NCI-H1694 treated with DMSO at 0.1 percent for 48 hours (cell line): ENCODE data around the gene IL22RA2.

Experiments used
- DNase-seq: peaks from one replicate; lab custom pipeline; 2025; lab: John Stamatoyannopoulos, UW

The IL22RA2 gene

DNA sequence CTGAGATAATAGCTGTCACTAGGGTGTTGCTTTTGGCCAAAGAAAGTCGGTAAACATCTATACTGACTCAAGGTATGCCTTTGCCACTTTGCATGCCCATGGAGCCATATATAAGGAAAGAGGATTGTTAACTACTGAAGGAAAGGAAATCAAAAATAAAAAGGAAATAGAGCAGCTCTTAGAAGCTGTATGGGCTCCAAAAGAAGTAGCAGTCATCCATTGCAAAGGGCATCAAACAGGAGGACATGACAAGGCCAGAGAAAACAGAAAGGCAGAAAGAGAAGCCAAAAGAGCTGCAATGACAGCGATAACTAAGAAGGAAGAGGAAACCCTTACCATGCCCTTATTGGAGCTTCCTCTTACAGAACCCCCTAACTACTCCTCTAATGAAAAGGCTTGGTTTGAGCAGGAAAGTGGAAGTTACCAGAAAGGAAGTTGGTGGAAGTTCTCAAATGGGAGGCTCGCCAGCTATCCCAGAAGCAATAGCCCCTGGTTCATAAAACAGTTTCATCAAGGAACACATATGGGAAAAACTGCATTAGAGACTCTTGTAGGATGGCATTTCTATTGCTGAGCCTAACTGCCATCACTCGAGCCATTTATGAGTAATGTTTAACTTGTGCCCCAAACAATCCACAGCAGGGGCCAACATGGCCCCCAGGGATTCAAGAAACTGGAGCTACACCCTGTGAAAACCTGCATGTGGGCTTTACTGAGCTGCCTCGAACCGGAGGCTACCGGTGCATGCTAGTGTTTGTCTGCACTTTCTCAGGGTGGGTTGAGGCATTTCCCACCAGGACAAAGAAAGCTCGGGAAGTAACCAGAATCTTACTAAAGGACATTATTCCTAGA is 7.0 kb downstream of the IL22RA2 start:
- no peak for DNase-seq

DNA sequence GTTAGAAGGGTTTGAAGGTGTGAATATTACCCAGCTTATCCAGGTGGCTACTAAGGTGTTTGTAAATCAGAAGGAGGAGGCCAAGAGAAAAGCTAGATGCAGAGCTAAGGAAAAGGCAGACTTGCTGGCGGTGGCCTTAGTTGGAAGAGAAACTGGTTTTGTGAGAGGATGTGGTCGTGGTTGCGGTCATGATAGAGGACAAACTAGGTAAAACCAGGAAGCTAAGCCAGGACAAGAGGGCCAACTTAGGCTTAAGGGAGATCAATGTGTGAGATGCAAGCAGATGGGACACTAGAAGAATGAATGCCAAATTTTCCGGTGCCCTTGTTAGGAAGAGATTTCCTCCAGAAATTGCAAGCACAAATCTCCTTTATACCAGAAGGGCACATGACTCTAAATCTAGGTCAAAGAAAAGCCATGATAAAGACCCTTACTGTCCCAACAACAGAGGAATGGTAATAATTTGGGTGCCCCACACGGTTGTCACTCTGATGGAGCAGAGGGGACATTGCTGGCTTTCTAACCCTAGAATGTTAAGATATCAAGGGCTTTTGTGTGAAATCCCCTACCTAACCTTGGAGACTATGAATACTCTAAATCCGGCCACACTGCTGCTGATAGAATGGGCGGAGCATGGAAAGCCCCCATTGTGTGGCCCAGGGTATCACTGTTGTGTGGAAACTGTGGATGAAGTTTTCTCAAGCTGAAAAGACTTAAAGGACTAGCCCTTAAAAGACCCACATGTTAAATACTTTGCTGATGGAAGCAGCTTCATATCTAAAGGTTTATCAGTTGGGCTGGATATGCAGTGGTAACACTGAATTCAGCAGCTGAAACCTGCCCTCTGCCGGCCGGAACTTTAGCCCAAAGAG is 7.8 kb downstream of the IL22RA2 start:
- DNase-seq, result no peak

DNA sequence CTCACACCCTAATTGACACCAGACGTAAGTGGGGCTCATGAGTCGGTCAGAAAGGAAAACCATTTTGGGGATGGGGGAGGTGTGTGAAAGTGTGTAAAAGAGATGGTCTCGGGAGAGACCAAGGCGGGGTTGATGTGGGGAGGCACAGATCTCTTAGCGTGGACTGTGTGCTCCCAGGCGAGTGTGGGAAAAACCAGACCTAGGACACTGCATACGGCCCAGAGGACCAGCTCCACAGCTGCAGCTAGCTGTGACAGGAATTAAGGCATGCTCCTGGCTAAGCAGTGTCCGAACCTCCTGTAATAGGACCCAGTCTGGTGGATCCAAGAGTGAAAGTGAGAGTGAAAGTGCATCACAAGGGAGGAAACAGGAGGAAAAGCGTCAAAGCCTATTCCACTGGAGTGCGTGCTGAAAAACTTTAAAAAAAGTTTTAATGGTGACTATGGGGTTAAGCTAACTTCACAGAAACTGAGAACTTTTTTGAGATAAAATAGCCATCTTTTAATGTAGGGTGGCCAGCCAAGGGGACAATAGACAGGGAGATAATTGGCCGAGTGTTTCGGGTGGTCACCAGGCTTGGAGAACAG is 9.6 kb downstream of the IL22RA2 start:
- no peak for DNase-seq

DNA sequence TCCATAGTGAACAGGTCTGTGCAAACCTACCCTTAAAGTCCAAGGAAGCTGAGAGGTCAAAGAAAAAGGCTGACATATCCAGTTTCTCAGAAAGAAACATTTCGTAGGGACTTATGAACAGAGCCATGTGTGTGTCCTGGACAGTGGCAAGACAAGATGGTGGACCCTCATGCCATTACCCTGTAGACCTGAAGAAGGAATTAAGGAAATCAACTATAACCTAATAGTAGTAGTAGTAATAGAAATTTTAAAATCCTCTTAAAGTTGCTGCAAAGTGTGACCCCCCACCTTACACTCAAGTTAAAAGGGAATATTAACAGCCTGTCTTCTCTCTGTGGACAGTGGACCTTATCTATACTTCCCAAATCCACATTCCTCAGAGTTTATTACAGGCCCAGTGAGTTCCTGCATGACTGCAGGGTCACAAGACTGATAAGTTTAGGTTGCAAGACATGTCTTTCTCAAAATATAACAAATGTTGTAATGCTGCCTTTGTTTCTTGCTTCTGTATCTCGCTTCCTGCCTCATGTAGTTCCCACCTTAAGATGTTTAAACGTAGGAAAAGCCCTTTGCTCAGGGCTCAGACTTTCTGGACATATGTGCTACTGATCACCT is 10.6 kb downstream of the IL22RA2 start:
- no peak for DNase-seq

DNA sequence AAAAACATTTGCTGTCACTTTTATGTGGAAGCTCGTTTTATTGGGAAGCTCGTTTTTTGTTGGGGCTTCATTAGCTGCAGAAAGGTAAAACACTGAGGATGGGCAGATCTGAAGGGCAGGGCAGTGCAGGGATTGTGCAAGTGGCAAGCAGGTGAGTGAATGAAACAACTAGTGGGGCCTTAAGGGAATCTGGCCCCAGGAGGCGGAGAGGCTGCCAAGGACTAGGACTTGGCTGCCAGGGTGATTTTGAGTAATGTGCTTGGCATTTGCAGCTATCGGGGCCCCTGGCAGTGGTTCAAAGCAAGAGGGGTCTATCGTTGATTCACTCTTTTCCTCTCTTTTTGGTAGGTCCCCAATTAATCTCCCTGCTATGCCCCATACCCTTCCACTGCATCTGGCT is 11.5 kb downstream of the IL22RA2 start:
- no peak for DNase-seq

DNA sequence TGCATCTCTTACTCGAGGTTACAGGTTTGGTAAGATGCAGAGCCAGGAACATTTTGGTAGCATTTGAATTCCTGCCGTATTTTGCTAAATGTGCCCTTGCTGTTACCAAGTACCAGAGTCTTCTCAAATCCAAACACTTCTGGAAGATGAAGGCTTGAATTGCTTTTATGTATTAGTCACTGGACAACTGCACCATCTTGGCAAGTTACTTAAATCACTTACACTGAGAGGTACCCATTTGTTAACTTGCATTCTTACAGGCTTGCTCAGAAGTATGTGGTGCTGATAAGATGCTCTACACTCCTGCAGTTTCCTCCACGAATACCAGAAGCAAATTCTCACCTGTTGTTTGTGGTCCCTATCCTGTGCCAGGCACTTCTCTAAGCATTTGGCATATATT is 12.7 kb downstream of the IL22RA2 start:
- DNase-seq, result no peak

DNA sequence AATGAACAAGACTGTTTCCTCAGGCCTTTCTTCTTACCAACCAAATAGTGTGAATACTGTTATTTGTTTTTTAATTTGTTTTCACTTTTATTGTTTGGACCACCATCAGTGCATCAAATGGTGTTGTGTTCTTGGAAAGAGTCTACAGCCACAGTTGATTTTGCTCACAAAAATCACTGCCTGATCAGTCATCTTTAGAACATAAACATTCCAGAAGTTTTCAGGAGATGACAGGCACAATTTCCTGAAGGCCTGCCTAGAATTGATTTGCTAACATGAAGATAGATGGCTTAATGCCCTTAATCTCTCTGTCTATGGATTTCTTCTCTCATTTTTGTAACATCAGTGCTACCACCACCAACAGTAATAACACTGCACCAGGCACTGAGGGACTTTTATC is 13.5 kb downstream of the IL22RA2 start:
- no peak for DNase-seq

DNA sequence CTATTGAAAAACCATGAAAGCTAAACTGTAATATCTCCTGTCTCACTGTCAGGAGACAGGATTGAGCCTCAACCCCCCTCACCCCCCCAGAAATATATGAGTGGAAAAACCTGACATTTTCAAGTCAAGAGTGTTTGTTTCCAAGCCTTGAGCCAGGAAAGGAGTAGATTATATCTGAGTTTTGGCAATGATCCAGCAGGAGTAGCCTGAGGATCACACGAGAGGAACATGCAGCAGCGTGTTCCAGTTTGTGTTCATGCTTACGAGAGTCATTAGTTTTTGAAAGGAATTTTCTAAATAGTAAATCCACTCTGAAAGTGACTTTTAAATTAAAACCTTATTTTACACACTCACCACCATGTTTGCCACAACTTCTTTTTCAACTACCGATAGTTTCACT is 15.8 kb downstream of the IL22RA2 start:
- DNase-seq, result no peak

DNA sequence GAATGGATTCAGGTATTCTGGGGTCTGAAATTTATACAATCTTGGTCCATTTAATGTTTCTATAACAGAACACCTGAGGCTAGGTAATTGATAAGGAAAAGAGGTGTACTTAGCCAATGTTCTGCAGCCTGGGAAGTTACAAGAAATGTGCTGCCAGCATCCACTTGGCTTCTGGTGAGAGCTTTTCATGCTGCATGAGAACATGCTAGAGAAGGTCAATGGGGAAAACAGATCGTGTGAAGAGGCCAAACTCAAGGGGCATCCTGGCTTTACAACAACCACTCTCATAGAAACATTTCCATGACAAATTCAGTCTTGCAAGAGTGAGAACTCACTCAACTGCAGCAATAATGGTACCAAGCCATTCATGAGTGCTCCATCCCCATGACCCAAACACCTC is 16.8 kb downstream of the IL22RA2 start:
- DNase-seq, result no peak

DNA sequence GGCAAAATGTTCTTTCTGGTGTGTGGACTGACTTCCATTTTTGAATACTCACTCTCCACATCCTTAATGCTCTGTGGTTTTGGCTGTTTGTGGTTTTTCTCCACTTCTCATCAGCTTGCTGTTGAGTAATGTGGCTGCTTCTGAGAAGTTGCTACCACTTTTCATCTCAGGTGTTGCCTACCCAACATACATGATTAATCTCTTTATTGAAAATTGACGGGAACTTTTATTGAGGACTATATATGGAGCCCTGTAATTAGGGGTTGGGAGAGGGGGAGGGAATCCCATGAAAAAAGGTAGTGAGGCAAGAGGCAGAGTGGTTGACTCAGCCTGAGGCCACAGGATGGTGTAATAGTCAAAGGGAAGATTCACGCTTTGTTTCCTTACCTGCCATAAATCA is 17.6 kb downstream of the IL22RA2 start:
- no peak for DNase-seq

DNA sequence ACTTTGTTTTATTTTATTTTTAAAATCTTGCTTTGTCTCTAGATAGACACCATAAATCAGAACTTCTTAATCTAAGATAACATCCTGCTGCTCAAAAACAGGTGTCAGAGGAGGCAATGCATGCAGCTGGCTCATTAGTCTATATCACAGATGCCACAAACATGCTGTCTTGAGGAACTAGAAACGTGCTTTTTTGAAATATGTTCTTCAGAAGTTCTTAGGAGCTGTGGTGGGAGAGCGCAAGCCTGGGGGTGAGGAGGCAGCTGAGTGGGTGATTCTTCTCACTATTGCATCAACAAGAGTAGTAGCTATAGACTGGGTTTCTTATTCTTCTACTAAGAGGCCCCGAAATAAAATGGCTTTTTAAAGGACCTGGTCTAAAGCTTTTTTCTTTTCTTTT is 23.4 kb downstream of the IL22RA2 start:
- no peak for DNase-seq

DNA sequence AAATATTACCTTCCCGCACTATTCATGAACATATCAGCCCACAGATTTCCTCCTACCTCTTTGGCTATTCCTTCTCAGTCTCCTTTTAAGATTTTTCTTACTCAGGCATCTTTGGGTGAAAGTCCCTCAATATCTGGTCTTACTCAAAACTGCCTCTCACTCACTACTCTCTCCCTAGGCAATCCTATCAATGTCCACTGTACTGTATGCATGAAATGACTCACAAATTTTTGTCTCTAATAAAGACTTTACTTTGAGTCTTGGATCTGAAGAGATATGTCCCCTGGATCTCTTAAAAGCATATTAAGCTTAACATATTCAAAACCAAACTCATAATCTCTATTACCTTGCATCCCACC is 24.4 kb downstream of the IL22RA2 start:
- no peak for DNase-seq

DNA sequence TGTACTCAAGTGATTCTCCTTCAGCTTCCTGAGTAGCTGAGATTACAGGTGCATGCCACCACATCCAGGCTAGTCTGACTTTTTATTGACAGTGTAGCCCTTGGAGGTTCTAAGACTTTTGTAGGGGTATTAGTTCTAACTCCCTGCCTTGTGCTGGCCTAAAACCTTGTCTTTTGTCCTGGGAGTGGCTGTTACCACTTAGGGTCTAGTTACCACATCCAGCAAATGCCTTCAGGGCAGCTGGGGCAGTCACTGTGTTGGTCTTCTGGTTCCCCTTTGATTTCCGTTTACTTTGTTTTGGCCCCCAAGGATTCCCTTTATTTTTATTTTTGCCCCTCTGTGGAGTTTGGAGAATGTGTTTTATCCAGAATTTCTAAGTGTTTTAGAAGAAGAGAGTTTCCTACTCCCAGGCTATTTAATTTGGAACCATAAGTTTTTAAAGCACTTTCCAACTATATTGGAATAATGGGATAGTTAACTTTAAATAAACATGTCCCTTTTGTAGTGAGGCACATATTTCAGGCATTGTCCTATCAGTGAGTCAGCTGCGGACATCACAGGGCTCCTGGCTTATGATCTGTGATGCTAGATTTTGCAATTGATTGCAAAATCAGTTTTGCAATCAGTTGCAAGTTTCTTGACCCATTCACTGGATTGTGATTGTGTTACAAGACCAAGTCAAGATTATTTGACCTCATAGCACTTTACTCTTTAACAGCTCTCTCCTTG is 25.0 kb downstream of the IL22RA2 start:
- DNase-seq, result no peak

DNA sequence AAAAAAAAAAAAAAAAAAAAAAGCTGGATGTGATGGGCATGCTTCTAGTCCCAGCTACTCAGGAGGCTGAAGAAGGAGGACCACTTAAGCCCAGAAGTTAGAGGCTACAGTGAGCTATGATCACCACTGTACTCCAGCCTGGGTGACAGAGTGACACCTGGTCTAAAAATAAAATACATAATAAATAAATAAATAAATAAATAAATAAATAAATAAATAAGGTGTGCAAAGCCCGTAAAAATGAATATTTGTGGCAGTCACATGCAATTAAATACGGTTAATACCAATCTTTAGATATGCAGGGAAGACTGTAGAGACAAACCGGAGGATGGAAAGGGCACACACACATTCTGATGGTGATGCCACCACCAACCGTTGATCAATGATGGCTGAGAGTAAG is 26.2 kb downstream of the IL22RA2 start:
- DNase-seq, result no peak

DNA sequence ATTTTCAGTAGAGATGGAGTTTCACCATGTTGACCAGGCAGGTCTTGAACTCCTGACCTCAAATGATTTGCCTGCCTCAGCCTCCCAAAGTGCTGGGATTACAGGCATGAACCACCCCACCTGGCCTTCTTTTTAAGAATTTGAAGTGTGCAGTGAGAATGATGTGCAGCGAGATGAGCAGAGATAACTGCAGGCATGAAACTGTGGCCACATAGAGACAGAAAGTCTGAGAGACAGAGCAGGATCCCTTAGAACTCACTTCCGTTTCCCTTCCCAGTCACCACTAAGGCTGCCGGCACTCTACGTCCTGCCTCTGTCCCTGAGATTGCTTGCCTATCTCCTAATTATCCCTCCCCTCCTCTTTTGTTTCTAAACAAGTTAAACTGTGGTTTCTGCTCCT is 27.2 kb downstream of the IL22RA2 start:
- DNase-seq, result no peak

DNA sequence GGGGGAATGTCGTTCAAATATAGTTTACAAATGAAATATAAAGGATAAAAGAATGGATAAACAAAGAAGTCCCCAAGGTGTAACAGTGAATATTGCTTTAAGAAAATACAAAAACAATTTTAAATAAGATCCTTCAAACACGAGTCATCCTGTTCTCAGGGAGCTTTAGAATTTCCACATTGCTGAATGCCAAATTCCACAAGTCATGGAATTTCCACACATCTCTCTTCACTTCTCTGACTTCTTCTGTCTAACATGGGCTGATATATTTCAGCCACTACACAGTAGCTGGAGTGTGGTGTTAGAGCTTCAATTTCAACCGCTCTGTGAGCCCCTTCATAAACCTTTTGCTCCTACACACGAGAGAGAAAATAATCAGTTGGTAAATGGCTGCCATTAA is 28.0 kb downstream of the IL22RA2 start:
- DNase-seq, result no peak

DNA sequence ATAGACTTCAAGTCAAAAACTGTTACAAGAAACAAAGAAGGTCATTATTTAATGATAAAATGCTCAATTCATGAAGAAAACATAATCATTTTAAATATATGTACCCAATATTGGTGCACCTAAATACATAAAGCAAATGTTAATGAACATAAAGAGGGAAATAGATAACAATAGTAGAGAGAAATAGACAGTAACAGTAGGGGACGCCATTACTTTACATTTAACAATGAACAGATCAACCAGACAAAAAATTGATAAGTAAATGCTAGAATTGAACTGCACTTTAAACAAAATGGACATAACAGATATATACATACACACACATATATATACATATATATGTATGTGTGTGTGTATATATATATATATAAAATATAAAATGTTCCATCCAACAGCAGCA is 37.4 kb downstream of the IL22RA2 start:
- DNase-seq, result no peak

DNA sequence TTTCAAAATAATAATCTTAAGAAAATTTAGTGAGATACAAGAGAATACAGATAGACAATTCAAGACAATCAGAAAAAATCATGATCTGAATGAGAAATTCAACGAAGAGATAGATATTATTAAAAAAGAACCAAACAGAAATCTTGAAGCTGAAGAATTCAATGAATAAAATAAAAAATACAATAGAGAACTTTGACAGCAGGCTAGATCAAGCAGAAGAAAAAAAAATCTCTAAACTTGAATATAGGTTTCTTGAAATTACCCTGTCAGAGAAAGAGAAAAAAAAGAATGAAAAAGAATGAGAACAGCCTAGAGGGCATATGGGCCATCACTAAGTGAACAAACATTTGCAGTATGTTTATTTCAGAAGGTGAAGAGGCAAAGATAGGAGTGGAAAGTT is 39.0 kb downstream of the IL22RA2 start:
- DNase-seq, result no peak

DNA sequence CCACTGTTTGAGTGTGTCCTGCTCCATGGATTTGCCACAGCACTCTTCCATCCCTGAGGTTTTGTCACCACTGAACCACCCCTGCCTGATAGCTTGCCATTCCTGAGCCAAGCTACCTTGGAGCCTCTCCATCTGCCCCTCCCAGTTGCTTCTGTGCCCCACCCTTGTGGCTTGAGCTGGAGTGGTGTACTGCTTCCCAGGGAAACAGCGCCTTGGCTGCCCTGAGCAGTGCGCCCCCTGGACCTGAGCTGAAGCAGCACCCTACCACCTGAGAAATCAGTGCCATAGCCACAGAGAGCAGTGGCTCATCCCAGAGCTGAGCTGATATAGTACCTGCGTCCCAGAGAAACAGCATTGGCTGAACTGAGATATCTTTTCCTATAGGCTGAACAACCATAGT is 40.3 kb downstream of the IL22RA2 start:
- no peak for DNase-seq

DNA sequence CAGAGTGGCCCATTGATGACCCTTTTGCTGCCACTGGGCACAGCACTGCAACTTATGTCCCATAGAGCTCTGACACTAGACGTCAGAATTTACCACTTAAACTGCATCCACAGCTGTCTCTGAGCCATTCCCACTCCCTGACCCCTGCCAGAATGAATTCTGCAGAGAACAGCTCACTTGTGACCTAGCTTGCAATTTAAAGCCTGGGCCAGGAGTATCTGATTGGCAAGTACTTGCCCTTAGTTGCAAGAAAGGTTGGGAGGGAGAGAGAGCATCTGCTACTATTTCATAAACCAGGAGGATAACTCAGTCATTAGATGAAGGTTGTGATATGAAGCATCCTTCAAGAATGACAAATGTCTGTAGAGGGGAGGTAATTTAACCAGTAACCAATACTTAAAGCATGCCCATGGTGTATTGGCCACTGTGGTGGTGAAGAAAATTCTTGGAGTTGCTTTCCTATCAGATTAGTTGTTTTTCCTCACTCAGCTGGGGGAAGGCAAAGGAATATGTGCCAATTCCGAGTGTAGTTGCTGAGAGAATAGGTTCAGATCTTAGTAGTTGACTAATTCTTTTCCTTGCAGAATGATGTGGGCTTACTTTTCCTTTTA is 46.5 kb downstream of the IL22RA2 start:
- DNase-seq, result no peak

DNA sequence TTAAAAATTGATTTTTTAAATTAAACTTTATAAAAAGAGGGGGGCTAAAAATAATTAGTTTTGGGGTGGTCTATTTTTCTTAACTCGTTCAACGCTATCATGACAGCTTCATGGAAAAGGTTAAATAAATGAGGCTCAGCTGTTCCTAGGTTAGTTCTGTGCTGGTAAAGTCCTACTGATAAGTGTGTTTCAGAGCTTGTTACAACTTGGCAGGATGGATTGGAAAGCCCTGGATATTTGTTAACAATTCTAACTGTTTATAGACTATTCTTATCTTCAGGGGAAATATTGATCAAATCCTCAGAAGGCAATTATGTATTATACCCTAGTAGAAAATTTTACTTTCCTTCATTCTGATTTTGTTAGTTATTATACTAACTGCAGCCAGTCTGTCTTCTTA is 50.4 kb downstream of the IL22RA2 start:
- DNase-seq, result no peak

DNA sequence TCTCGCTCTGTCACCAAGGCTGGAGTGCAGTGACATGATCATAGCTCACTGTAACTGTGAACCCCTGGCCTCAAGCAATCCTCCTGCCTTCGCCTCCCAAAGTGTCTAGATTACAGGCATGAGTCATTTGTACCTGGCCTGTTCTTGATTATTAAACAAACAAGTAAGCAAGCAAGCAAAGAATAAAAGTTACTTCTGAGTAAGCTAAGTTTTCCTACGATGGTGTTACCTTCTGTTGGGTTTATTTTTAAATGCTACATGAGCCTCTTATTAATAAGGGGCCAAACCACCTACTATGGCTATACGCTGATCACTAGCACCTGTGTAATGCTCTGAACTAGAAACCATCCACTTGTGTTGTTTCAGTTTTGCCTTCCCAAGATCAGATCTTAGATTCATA is 50.8 kb downstream of the IL22RA2 start:
- no peak for DNase-seq
